Measurements from ENCODE around the gene PTPN1. TPM values are rescaled to one million over a fixed set of nuclear protein-coding genes. Genes with fewer than 3 reads are reported as not detected.

PTPN1 gene
- total and polyA plus RNA-seq, 4 donors, result 51.4 to 80.4 (median 64.7) TPM

GRCh38 chr20:50629670-50630045, 119.5 kb downstream of the PTPN1 start:
- DNase-seq (no peak), ATAC-seq (ENCODE audit: insufficient read depth, low FRiP score) (no peak)
- H3K9ac ChIP-seq (ENCODE audit: insufficient read depth in 1 of 2, low read length in 2 of 2), result no peak overlapping the region
- H3K36me3 ChIP-seq (ENCODE audit: control insufficient read depth in 4 of 4, insufficient read depth in 4 of 4, low read length in 4 of 4), result no peaks in the 10 kb centered on the region
- TF ChIP-seq CTCF (IDR thresholded peaks at IDR 0.05; ENCODE audit: control extremely low read depth, extremely low read depth), result no peak
- H3K27me3 ChIP-seq (ENCODE audit: control insufficient read depth in 3 of 3, insufficient read depth in 3 of 3, low read length in 2 of 3), result no peaks in the 10 kb centered on the region
- peaks cover 0 to 13% (median 0%) of the 10 kb centered on the region in 5 donors for H3K4me1 ChIP-seq (ENCODE audit: control insufficient read depth in 5 of 5, insufficient read depth in 5 of 5, low read length in 5 of 5)
- H3K9me3 ChIP-seq (ENCODE audit: control insufficient read depth in 4 of 4, insufficient read depth in 3 of 4, low read length in 3 of 4), result no peaks in the 10 kb centered on the region
- H3K27ac ChIP-seq (ENCODE audit: low read depth in 1 of 2, low read length in 1 of 2), result no peak overlapping the region
- WGBS, 2 donors, result 78 to 80% methylated on average over 7 of the region's 7 CpGs
- no peak overlapping the region for H3K4me3 ChIP-seq

- H3K9me3 ChIP-seq (ENCODE audit: control insufficient read depth in 4 of 4, insufficient read depth in 3 of 4, low read length in 3 of 4), result no peaks in the 10 kb centered on the region
- ATAC-seq (ENCODE audit: insufficient read depth, low FRiP score), result no peak
- H3K4me1 ChIP-seq (ENCODE audit: control insufficient read depth in 5 of 5, insufficient read depth in 5 of 5, low read length in 5 of 5), result peaks cover 0 to 13% (median 0%) of the 10 kb centered on the region in 5 donors
- no peak overlapping the region for H3K9ac ChIP-seq (ENCODE audit: insufficient read depth in 1 of 2, low read length in 2 of 2)
- DNase-seq, result no peak
- no peak overlapping the region for H3K4me3 ChIP-seq
- no peaks in the 10 kb centered on the region for H3K27me3 ChIP-seq (ENCODE audit: control insufficient read depth in 3 of 3, insufficient read depth in 3 of 3, low read length in 2 of 3)
- TF ChIP-seq CTCF (IDR thresholded peaks at IDR 0.05; ENCODE audit: control extremely low read depth, extremely low read depth), result no peak
- WGBS, 2 donors, result 93 to 95% methylated on average over 20 to 21 of the region's 21 CpGs
- H3K27ac ChIP-seq (ENCODE audit: low read depth in 1 of 2, low read length in 1 of 2), result no peak overlapping the region
- no peaks in the 10 kb centered on the region for H3K36me3 ChIP-seq (ENCODE audit: control insufficient read depth in 4 of 4, insufficient read depth in 4 of 4, low read length in 4 of 4)
Measured at GRCh38 chr20:50630578-50631263, 120.5 kb downstream of the PTPN1 start.

GRCh38 chr20:50632236-50632635, 122.1 kb downstream of the PTPN1 start:
- Histone ChIP-seq H3K27me3 (ENCODE audit: control insufficient read depth in 3 of 3, insufficient read depth in 3 of 3, low read length in 2 of 3) (no peaks in the 10 kb centered on the region), H3K36me3 (ENCODE audit: control insufficient read depth in 4 of 4, insufficient read depth in 4 of 4, low read length in 4 of 4) (no peaks in the 10 kb centered on the region), H3K4me3 (no peak overlapping the region), H3K9ac (ENCODE audit: insufficient read depth in 1 of 2, low read length in 2 of 2) (no peak overlapping the region), H3K4me1 (ENCODE audit: control insufficient read depth in 5 of 5, insufficient read depth in 5 of 5, low read length in 5 of 5) (peaks cover 0 to 26% (median 3%) of the 10 kb centered on the region in 5 donors), H3K27ac (ENCODE audit: low read depth in 1 of 2, low read length in 1 of 2) (no peak overlapping the region), H3K9me3 (ENCODE audit: control insufficient read depth in 4 of 4, insufficient read depth in 3 of 4, low read length in 3 of 4) (no peaks in the 10 kb centered on the region)
- DNase-seq, result no peak
- WGBS, 2 donors, result 90 to 96% methylated on average over 7 of the region's 7 CpGs
- ATAC-seq (ENCODE audit: insufficient read depth, low FRiP score), result no peak
- no peak for TF ChIP-seq CTCF (IDR thresholded peaks at IDR 0.05; ENCODE audit: control extremely low read depth, extremely low read depth)

- Histone ChIP-seq H3K27me3 (ENCODE audit: control insufficient read depth in 3 of 3, insufficient read depth in 3 of 3, low read length in 2 of 3) (no peaks in the 10 kb centered on the region), H3K36me3 (ENCODE audit: control insufficient read depth in 4 of 4, insufficient read depth in 4 of 4, low read length in 4 of 4) (no peaks in the 10 kb centered on the region), H3K9me3 (ENCODE audit: control insufficient read depth in 4 of 4, insufficient read depth in 3 of 4, low read length in 3 of 4) (no peaks in the 10 kb centered on the region), H3K9ac (ENCODE audit: insufficient read depth in 1 of 2, low read length in 2 of 2) (no peak overlapping the region), H3K4me1 (ENCODE audit: control insufficient read depth in 5 of 5, insufficient read depth in 5 of 5, low read length in 5 of 5) (peaks cover 0 to 27% (median 3%) of the 10 kb centered on the region in 5 donors), H3K4me3 (no peak overlapping the region), H3K27ac (ENCODE audit: low read depth in 1 of 2, low read length in 1 of 2) (no peak overlapping the region)
- WGBS, 2 donors, result 95 to 96% methylated on average over 5 of the region's 5 CpGs
- ATAC-seq (ENCODE audit: insufficient read depth, low FRiP score), result no peak
- no peak for DNase-seq
- TF ChIP-seq CTCF (IDR thresholded peaks at IDR 0.05; ENCODE audit: control extremely low read depth, extremely low read depth), result no peak
Measured at GRCh38 chr20:50632701-50633100, 122.5 kb downstream of the PTPN1 start.

Data from lung (tissue), 12 donors.